Measurements from ENCODE around the gene TTC7B.

TTC7B gene

DNA sequence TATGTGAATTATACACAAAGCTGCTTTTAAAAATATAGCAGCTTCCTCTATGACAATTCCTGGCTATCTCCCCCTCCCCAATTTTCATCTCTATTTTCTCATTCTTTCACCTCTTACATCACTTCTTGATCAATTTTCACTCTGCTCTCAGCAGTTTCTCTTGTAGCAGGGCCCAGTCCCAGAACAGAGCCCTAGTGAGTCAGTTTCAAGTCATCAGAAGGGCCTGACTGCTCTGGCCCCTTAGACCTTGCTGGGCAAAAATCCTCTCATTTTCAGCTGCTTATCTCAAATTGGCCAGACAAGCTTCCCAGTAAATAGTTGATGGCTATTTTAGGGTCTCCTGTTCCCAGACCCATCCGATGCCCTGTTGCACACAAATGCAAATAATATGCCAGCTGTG, 101.4 kb downstream of the TTC7B start:
- H3K9me3 ChIP-seq (ENCODE audit: low read length): peaks cover 3% of the 10 kb centered on the region
- H3K4me1 ChIP-seq (ENCODE audit: insufficient read depth, low read length): no peaks in the 10 kb centered on the region
- H3K27me3 ChIP-seq (ENCODE audit: insufficient read depth, low read length): no peaks in the 10 kb centered on the region
- no peak overlapping the region for H2AFZ ChIP-seq (ENCODE audit: low read depth, low read length)
- peaks cover 5% of the 10 kb centered on the region for H3K36me3 ChIP-seq (ENCODE audit: insufficient read depth, low read length)
- H3K4me3 ChIP-seq (ENCODE audit: low read length): no peak overlapping the region

DNA sequence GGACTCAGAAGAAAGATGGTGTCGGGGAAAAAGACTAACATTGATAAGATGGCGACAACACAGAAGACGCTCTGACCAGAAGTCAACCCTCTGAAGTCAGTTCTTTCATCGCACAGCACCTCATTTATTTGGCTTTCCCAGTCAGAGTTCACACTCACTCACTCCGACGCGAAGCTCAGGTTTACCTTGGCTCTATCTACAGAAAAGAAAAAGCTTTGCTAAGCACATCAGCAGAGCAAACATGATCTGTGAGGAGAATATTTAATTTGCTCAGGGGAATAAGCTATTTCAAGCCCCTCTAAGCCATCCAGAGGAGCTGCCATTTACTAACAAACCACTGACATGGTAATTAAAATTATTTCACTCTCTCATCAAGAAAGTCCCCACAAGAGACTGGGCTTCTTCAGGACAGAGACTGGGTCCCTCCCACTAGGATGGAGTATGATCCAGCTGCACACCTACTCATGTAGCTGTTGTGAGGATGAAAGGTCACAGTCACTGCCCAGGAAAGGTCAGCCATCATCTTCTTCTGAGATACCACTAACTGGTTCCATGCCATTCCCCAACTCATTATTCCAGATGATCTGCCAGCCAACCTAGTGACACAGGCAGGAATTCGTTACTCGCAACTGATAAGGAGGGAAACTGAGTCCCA, 111.4 kb downstream of the TTC7B start:
- Histone ChIP-seq H3K36me3 (ENCODE audit: insufficient read depth, low read length) (no peaks in the 10 kb centered on the region), H3K4me3 (ENCODE audit: low read length) (no peak overlapping the region), H3K4me1 (ENCODE audit: insufficient read depth, low read length) (no peaks in the 10 kb centered on the region), H3K27me3 (ENCODE audit: insufficient read depth, low read length) (no peaks in the 10 kb centered on the region), H2AFZ (ENCODE audit: low read depth, low read length) (no peak overlapping the region), H3K9me3 (ENCODE audit: low read length) (no peaks in the 10 kb centered on the region)

DNA sequence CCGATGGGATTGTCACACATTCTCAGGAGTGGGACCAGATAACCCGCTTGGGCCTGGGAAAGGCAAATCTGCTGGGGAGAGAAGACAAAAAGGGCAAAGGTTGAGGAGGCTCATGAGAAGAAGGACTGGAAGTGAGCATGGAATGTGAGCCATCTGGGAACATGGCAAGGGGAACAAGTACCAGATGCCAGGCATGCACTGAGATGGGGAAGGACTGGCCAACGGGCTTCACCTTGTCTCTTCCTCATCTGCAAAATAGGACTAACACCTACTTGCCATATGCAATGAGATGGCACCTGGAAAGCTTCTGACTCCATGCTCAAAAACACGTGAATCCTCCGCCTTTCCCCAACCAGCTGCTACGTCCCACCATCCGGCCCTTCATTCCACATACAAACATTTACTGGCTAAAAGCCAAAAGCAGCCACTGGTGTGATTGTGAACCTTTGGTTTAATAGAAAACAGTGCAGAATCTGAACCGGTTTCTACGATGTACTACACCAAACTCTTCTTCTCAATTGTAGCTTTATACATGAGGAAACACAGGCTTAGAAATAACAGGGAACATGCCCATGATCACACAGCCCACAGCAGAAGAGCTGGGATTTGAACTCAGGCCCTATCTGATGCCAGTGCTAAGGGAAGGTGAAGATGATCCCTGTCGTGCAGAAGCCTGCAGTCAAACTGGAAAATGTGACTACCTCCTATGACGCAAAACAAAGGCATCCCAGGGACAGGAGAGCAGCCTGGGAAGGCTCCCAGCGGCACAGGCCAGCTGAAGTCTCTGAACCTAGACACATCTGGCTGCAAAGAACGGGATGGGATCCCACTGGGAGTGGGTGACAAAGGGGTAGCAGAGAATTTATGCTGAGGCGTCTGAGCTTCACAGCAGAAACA, 112.1 kb downstream of the TTC7B start:
- Histone ChIP-seq H3K4me3 (ENCODE audit: low read length) (no peak overlapping the region), H3K27me3 (ENCODE audit: insufficient read depth, low read length) (no peaks in the 10 kb centered on the region), H3K36me3 (ENCODE audit: insufficient read depth, low read length) (no peaks in the 10 kb centered on the region)

DNA sequence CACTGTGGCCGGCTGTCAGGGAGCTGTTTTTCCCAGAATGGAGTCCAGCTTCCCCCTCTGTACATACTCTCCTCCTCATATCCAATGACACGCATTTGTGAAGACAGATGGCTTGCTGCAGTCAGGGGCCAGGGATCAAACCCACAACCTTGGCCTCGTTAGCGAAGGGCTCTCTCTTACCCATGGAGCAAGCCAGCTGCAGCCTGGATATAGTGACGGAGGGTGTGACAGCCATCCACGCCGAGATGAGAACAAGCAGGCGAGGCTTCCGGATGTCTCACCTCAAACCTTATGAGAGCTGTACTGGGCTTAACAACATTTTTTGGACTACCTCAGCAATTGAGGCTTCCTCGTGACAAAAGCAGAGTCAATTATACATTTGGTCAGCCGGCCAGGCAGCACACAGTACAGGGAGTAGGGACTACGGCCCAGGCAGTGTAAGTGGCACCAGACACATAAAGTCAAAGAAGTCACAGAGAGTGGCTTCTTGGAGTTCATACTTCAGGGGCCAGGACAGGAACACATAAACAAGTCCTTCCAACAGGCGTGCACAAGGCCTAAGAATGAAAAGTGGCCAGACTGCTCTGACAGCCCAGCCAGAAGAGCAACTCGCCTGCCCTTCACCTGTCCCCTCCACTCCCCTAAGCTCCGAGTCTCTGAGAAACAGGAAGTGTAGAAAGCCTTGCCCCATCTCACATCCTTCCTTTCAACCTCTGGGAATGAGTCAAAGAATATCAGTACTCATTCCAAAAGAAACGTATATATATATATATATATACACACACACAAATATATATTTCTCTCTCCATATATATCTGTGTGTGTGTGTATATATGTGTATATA, 115.1 kb downstream of the TTC7B start:
- Histone ChIP-seq H3K36me3 (ENCODE audit: insufficient read depth, low read length) (no peaks in the 10 kb centered on the region), H2AFZ (ENCODE audit: low read depth, low read length) (no peak overlapping the region), H3K27me3 (ENCODE audit: insufficient read depth, low read length) (no peaks in the 10 kb centered on the region), H3K4me1 (ENCODE audit: insufficient read depth, low read length) (peaks cover 28% of the 10 kb centered on the region), H3K4me3 (ENCODE audit: low read length) (no peak overlapping the region), H3K9me3 (ENCODE audit: low read length) (no peaks in the 10 kb centered on the region)

More for the DNA sequence above, 112.1 kb downstream of the TTC7B start:
- Histone ChIP-seq H3K4me1 (ENCODE audit: insufficient read depth, low read length) (peaks cover under 1% of the 10 kb centered on the region), H3K9me3 (ENCODE audit: low read length) (no peaks in the 10 kb centered on the region), H2AFZ (ENCODE audit: low read depth, low read length) (no peak overlapping the region)

DNA sequence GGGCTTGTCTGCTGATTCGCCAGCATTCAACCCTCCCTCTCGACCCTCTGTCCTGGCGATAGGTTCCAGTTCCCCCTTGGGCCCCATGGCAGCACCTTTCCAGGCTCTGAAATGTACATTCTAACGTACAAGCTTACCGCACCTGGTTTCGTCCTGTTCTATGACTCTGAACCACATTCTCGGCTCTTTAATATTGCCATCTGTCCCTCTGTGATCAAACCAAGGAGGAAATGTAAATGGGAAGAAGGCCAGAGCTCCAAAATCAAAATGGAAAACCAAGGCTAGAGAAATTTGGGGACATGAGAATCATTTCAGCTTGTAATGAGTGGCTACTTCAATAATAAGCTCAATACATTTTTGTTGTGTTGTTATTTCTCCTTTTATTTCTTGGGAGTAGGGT, 117.2 kb downstream of the TTC7B start:
- H3K27me3 ChIP-seq (ENCODE audit: insufficient read depth, low read length): no peaks in the 10 kb centered on the region
- no peak overlapping the region for H2AFZ ChIP-seq (ENCODE audit: low read depth, low read length)
- no peaks in the 10 kb centered on the region for H3K36me3 ChIP-seq (ENCODE audit: insufficient read depth, low read length)
- no peaks in the 10 kb centered on the region for H3K9me3 ChIP-seq (ENCODE audit: low read length)
- no peak overlapping the region for H3K4me3 ChIP-seq (ENCODE audit: low read length)
- H3K4me1 ChIP-seq (ENCODE audit: insufficient read depth, low read length): peaks cover 33% of the 10 kb centered on the region

DNA sequence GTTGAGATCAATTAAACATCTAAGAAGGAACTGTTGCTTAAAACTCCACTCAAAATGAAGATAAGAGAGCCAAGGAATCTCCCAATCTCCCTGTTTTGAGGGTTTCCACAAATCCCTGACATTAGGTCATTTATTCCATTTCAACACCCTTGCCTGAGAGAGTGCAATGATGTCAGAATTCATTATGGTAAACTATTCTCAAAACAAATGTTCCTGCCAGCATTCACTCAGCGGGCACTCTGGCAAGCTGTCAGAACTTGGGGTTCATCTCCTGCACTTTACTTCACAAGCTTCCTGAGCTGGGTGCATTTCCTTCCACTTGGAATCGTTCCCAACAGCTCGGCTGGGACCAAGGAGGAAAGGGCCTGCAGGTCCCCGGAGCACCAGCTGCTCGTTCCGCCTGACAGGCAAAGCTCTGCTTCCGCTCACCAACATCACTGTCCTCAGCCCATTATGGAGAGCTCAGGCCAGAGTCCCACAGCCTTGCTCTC, 117.8 kb downstream of the TTC7B start:
- H3K9me3 ChIP-seq (ENCODE audit: low read length): no peaks in the 10 kb centered on the region
- no peaks in the 10 kb centered on the region for H3K36me3 ChIP-seq (ENCODE audit: insufficient read depth, low read length)
- no peaks in the 10 kb centered on the region for H3K27me3 ChIP-seq (ENCODE audit: insufficient read depth, low read length)
- H2AFZ ChIP-seq (ENCODE audit: low read depth, low read length): no peak overlapping the region
- H3K4me1 ChIP-seq (ENCODE audit: insufficient read depth, low read length): peaks cover 33% of the 10 kb centered on the region
- H3K4me3 ChIP-seq (ENCODE audit: low read length): no peak overlapping the region

DNA sequence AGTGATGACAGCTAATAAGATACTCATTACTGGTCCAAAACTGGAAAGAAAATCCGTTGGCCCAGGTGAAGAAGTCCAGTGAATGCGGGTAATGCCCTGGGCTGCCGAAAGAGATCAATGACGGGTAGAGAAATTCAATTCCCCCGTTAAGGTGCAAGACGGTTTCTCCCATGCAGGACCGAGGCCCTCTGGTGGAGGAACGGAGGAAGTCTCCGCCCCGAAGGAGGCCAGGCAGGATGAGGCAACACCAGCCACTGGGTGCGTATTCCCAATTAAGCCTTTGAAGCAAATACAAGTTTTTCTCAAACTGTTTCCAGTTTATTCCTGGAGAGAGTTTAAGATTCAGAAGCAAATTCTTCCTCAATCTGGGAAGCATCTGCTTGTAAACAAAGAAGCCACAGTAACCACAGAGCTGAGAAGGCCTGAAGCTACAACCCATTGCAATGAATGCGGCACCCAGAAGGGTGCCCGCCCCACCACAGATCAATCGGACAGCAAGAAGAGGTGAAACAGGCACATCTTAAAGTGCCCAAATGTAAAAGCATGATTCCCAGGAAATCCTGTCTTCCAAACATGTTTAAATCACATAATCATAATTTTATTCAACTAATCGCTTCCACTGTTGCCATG, 118.5 kb downstream of the TTC7B start:
- Histone ChIP-seq H3K4me1 (ENCODE audit: insufficient read depth, low read length) (peaks cover 33% of the 10 kb centered on the region), H2AFZ (ENCODE audit: low read depth, low read length) (no peak overlapping the region), H3K27me3 (ENCODE audit: insufficient read depth, low read length) (no peaks in the 10 kb centered on the region), H3K36me3 (ENCODE audit: insufficient read depth, low read length) (no peaks in the 10 kb centered on the region), H3K9me3 (ENCODE audit: low read length) (no peaks in the 10 kb centered on the region), H3K4me3 (ENCODE audit: low read length) (no peak overlapping the region)

DNA sequence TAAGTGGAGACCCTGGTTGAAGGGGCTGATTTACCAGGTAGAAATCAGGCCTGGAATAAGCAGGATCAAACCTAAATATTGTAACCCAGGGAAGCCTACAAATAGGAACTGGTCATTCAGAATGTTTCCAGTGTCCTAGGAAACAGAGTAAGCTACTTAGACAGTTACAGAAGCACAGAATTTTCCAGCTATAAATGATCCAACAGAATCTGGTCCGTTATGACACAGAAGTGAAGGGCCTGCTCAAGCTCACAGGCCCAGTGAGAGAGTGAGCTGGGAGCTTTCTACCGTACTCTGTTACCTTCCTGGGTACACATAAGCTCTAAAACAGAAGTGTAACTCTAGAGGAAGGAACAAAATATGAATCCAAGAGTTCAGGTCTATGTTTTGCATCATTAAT, 119.1 kb downstream of the TTC7B start:
- peaks cover 33% of the 10 kb centered on the region for H3K4me1 ChIP-seq (ENCODE audit: insufficient read depth, low read length)
- no peaks in the 10 kb centered on the region for H3K36me3 ChIP-seq (ENCODE audit: insufficient read depth, low read length)
- no peak overlapping the region for H3K4me3 ChIP-seq (ENCODE audit: low read length)
- no peaks in the 10 kb centered on the region for H3K9me3 ChIP-seq (ENCODE audit: low read length)
- H3K27me3 ChIP-seq (ENCODE audit: insufficient read depth, low read length): no peaks in the 10 kb centered on the region
- H2AFZ ChIP-seq (ENCODE audit: low read depth, low read length): no peak overlapping the region

DNA sequence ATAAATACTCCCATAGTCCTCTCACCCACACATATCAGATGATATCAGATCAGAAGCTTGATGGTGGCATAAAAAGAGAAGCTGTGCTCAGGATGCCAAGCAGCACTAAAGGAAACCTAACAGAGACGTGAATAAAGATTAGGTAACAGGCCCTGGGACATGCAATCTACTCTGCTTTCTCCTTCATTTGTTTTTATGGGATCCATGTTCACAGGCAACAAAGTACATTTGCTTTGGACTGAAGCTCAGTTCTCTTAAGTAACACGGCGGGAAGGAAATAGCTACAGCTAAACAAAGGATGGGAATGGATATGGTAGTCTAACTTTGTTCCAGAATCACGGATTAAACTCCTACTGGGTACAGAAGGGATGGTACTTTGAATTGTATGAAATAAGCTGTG, 119.5 kb downstream of the TTC7B start:
- Histone ChIP-seq H3K9me3 (ENCODE audit: low read length) (no peaks in the 10 kb centered on the region), H3K27me3 (ENCODE audit: insufficient read depth, low read length) (no peaks in the 10 kb centered on the region), H3K4me3 (ENCODE audit: low read length) (no peak overlapping the region), H3K36me3 (ENCODE audit: insufficient read depth, low read length) (no peaks in the 10 kb centered on the region), H2AFZ (ENCODE audit: low read depth, low read length) (no peak overlapping the region), H3K4me1 (ENCODE audit: insufficient read depth, low read length) (peaks cover 33% of the 10 kb centered on the region)

DNA sequence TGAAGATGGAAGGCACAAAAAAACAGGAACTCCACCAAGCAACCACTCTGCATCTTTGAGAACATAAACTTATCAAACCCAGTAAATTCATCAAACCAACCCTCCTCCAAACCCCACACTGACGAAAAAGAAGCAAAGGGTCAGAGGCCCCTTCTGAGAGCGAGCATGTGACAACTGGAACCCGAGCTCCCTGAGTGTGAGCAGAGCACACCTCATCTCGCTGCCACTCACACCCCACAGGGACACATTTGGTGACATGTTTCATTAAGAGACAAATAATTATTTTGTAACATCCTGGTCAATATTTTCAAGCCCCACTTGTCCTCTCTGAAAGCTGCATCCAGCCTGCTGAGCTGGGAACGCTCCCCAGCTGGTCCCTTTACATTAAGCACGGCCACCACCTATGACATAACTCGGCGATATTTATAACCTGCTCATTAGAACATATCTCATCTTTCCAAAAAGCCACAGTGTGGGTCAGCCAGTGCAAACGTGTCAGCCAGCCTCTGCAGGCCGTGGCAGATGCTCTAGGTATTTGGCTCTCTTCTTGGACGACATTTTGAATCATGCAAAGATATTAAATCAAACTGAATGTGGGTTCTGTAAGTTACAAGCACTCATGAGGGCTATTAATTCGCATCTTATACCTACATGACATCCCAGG, 120.1 kb downstream of the TTC7B start:
- peaks cover 33% of the 10 kb centered on the region for H3K4me1 ChIP-seq (ENCODE audit: insufficient read depth, low read length)
- H3K9me3 ChIP-seq (ENCODE audit: low read length): no peaks in the 10 kb centered on the region
- H3K36me3 ChIP-seq (ENCODE audit: insufficient read depth, low read length): no peaks in the 10 kb centered on the region
- no peak overlapping the region for H2AFZ ChIP-seq (ENCODE audit: low read depth, low read length)
- H3K4me3 ChIP-seq (ENCODE audit: low read length): no peak overlapping the region
- no peaks in the 10 kb centered on the region for H3K27me3 ChIP-seq (ENCODE audit: insufficient read depth, low read length)

DNA sequence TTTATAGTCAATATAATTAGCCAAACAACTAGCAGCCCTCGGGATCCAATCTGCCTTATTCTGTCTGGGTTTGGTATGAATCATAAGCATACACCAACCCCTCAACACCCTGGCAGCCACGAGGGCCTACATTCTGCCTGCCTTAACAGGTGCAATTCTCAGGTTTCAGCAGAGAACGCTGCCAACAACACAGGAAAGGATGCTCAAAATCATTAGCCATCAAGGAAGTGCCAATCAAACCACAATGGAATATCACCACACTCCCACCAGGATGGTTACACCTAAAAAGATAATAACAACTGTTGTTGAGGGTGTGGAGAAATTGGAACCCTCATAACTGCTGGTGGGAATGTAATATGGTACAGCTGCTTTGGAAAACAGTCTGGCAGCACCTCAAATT, 122.8 kb downstream of the TTC7B start:
- Histone ChIP-seq H3K9me3 (ENCODE audit: low read length) (no peaks in the 10 kb centered on the region), H3K27me3 (ENCODE audit: insufficient read depth, low read length) (no peaks in the 10 kb centered on the region), H3K36me3 (ENCODE audit: insufficient read depth, low read length) (peaks cover 4% of the 10 kb centered on the region), H2AFZ (ENCODE audit: low read depth, low read length) (no peak overlapping the region), H3K4me3 (ENCODE audit: low read length) (no peak overlapping the region), H3K4me1 (ENCODE audit: insufficient read depth, low read length) (peaks cover 25% of the 10 kb centered on the region)

DNA sequence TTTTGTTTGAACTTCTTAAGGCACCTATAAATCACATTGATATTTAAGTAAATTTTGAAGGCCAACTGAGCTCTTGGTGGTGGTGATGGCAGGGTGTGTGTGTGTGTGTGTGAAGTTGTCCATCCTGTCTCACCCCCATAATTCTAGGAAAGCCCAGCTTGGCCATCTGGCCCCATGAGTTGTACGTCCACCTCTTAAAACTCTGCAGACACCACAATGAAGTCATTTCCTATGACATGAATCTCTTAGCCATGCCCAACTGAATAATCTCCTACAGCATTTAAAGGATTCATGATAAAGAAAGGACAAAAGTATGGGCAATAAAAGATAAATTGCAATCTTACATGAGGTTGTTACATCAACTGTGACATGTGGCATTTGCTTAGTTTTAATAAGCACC, 123.4 kb downstream of the TTC7B start:
- peaks cover 19% of the 10 kb centered on the region for H3K4me1 ChIP-seq (ENCODE audit: insufficient read depth, low read length)
- H3K27me3 ChIP-seq (ENCODE audit: insufficient read depth, low read length): no peaks in the 10 kb centered on the region
- H3K4me3 ChIP-seq (ENCODE audit: low read length): no peak overlapping the region
- H3K9me3 ChIP-seq (ENCODE audit: low read length): no peaks in the 10 kb centered on the region
- peaks cover 6% of the 10 kb centered on the region for H3K36me3 ChIP-seq (ENCODE audit: insufficient read depth, low read length)
- H2AFZ ChIP-seq (ENCODE audit: low read depth, low read length): no peak overlapping the region
